H9 (cell line): ENCODE results near the gene TRIM37. TPM values are rescaled to one million over a fixed set of nuclear protein-coding genes. Genes with fewer than 3 reads are reported as not detected.

Experiments used
- DNase-seq: peaks from one replicate; pipeline ENCODE4 v3.0.0-alpha.2; 2017
- H2AFZ ChIP-seq: one replicate; pipeline ENCODE4 v1.6.1; 2013; ENCODE audit warnings: mild to moderate bottlenecking, low read length, control low read depth, moderate library complexity
- H2AK5ac ChIP-seq: 2 replicates; pipeline ENCODE4 v1.6.1; 2013; ENCODE audit warnings: low read length, control low read depth, mixed read lengths; ENCODE audit not compliant: insufficient read length
- H2BK120ac ChIP-seq: one replicate; pipeline ENCODE4 v1.6.1; 2013; ENCODE audit warnings: low read depth, mild to moderate bottlenecking, low read length, control low read depth, inconsistent platforms; ENCODE audit not compliant: poor library complexity, severe bottlenecking
- H2BK12ac ChIP-seq: 2 replicates; pipeline ENCODE4 v1.6.1; 2013; ENCODE audit warnings: low read length, control low read depth, mixed read lengths, low read depth; ENCODE audit not compliant: insufficient read length
- H2BK15ac ChIP-seq: 2 replicates; pipeline ENCODE4 v1.6.1; 2013; ENCODE audit warnings: low read depth, low read length, control low read depth
- H2BK20ac ChIP-seq: one replicate; pipeline ENCODE4 v1.6.1; 2013; ENCODE audit warnings: low read depth, mild to moderate bottlenecking, low read length, control low read depth, inconsistent platforms; ENCODE audit not compliant: poor library complexity, severe bottlenecking
- H2BK5ac ChIP-seq: 2 replicates; pipeline ENCODE4 v1.6.1; 2013; ENCODE audit warnings: low read length, control low read depth, mixed read lengths; ENCODE audit not compliant: insufficient read length
- H3K14ac ChIP-seq: 2 replicates; pipeline ENCODE4 v1.6.1; 2013; ENCODE audit warnings: low read length, control low read depth; ENCODE audit not compliant: insufficient read depth
- H3K18ac ChIP-seq: 2 replicates; pipeline ENCODE4 v1.6.1; 2013; ENCODE audit warnings: low read depth, mild to moderate bottlenecking, mixed read lengths, low read length, control low read depth; ENCODE audit not compliant: insufficient read length
- H3K23ac ChIP-seq: 2 replicates; pipeline ENCODE4 v1.6.1; 2013; ENCODE audit warnings: low read length, control low read depth, mixed read lengths, low read depth; ENCODE audit not compliant: insufficient read length
- H3K23me2 ChIP-seq: 2 replicates; pipeline ENCODE4 v1.6.1; 2013; ENCODE audit warnings: low read depth, mild to moderate bottlenecking, mixed read lengths, low read length, control low read depth; ENCODE audit not compliant: insufficient read length, poor library complexity, severe bottlenecking
- H3K27ac ChIP-seq: 2 replicates; pipeline ENCODE4 v1.5.1; 2013; ENCODE audit warnings: low read length, control low read depth, mixed read lengths, low read depth; ENCODE audit not compliant: insufficient read length
- H3K27me3 ChIP-seq: 2 replicates; pipeline ENCODE4 v1.6.1; 2013; ENCODE audit warnings: low read length, control low read depth, inconsistent platforms; ENCODE audit not compliant: insufficient read depth
- H3K4ac ChIP-seq: 2 replicates; pipeline ENCODE4 v1.6.1; 2013; ENCODE audit warnings: low read depth, mild to moderate bottlenecking, control low read depth, inconsistent platforms, low read length, moderate library complexity
- H3K4me1 ChIP-seq: 2 replicates; pipeline ENCODE4 v1.6.1; 2013; ENCODE audit warnings: low read length, control low read depth, inconsistent platforms; ENCODE audit not compliant: insufficient read depth
- H3K4me2 ChIP-seq: 2 replicates; pipeline ENCODE4 v1.6.1; 2013; ENCODE audit warnings: low read length, control low read depth, mixed read lengths; ENCODE audit not compliant: insufficient read length, insufficient read depth
- H3K56ac ChIP-seq: 2 replicates; pipeline ENCODE4 v1.6.1; 2013; ENCODE audit warnings: low read depth, mild to moderate bottlenecking, mixed read lengths, low read length, control low read depth; ENCODE audit not compliant: insufficient read length
- H3K79me1 ChIP-seq: 2 replicates; pipeline ENCODE4 v1.6.1; 2013; ENCODE audit warnings: low read depth, mild to moderate bottlenecking, moderate library complexity, low read length, control low read depth, inconsistent platforms; ENCODE audit not compliant: insufficient read depth, poor library complexity, severe bottlenecking
- H3K79me2 ChIP-seq: 2 replicates; pipeline ENCODE4 v1.6.1; 2013; ENCODE audit warnings: low read length, control low read depth, inconsistent platforms; ENCODE audit not compliant: insufficient read depth
- H3K9ac ChIP-seq: 2 replicates; pipeline ENCODE4 v1.6.1; 2013; ENCODE audit warnings: low read length, control low read depth, mixed read lengths; ENCODE audit not compliant: insufficient read length; ENCODE audit errors: extremely low read depth
- H3K9me3 ChIP-seq: one replicate; pipeline ENCODE4 v1.6.1; 2013; ENCODE audit warnings: low read depth, low read length, inconsistent platforms; ENCODE audit not compliant: control insufficient read depth
- H3T11ph ChIP-seq: one replicate; pipeline ENCODE4 v1.6.1; 2013; ENCODE audit warnings: mild to moderate bottlenecking, low read length, control low read depth, inconsistent platforms
- H4K20me1 ChIP-seq: one replicate; pipeline ENCODE4 v1.6.1; 2013; ENCODE audit not compliant: control insufficient read depth, insufficient read length, insufficient read depth
- H4K5ac ChIP-seq: 2 replicates; pipeline ENCODE4 v1.6.1; 2013; ENCODE audit warnings: low read depth, mild to moderate bottlenecking, mixed read lengths, low read length, control low read depth; ENCODE audit not compliant: insufficient read length
- H4K8ac ChIP-seq: replicated peaks from 2 replicates; pipeline ENCODE4 v1.6.1; 2013; ENCODE audit warnings: low read length, control low read depth, mixed read lengths, low read depth; ENCODE audit not compliant: insufficient read length
- H4K91ac ChIP-seq: 2 replicates; pipeline ENCODE4 v1.6.1; 2013; ENCODE audit warnings: low read depth, mild to moderate bottlenecking, moderate library complexity, mixed read lengths, low read length, control low read depth; ENCODE audit not compliant: insufficient read length
- H3K27ac Mint-ChIP-seq, 3 experiments: 2 replicates in 2 of 3; 3 replicates in 1 of 3; pipeline ENCODE4 v1.8.0; 2020 to 2021; ENCODE audit warnings: mixed read lengths in 3 of 3, mild to moderate bottlenecking in 1 of 3, moderate library complexity in 1 of 3
- H3K27me3 Mint-ChIP-seq: 2 replicates; pipeline ENCODE4 v1.8.0; 2021; ENCODE audit warnings: low read depth, mild to moderate bottlenecking, moderate library complexity, mixed read lengths
- H3K36me3 Mint-ChIP-seq, 3 experiments: 2 replicates in 2 of 3; 3 replicates in 1 of 3; pipeline ENCODE4 v1.8.0; 2020 to 2021; ENCODE audit warnings: low read depth in 3 of 3, mixed read lengths in 3 of 3; ENCODE audit not compliant: insufficient read depth in 1 of 3
- H3K4me1 Mint-ChIP-seq, 2 experiments: 2 replicates each; pipeline ENCODE4 v1.8.0; 2020; ENCODE audit warnings: mixed read lengths in 2 of 2
- H3K4me3 Mint-ChIP-seq, 2 experiments: 2 replicates in 1 of 2; 3 replicates in 1 of 2; pipeline ENCODE4 v1.8.0; 2020 to 2021; ENCODE audit warnings: mild to moderate bottlenecking in 2 of 2, mixed read lengths in 2 of 2, moderate library complexity in 1 of 2
- H3K9me3 Mint-ChIP-seq, 2 experiments: 2 replicates in 1 of 2; 3 replicates in 1 of 2; pipeline ENCODE4 v1.8.0; 2020; ENCODE audit warnings: mild to moderate bottlenecking in 2 of 2, mixed read lengths in 2 of 2, moderate library complexity in 1 of 2
- WGBS: extraction: QIAGEN DNeasy Blood & Tissue Kit; methylation state at CpG from one replicate; pipeline ENCODE4 v1.1.7; 2013; ENCODE audit warnings: missing lambda C conversion rate, low lambda C conversion rate, mixed read lengths; ENCODE audit not compliant: insufficient read length; ENCODE audit errors: extremely low coverage; 5-methylcytosine and 5-hydroxymethylcytosine counted together
- total RNA-seq: library from RNA; stranded (reverse); gene quantifications from 2 replicates; pipeline ENCODE4 v1.2.1, GENCODE V29; 2021
- TF ChIP-seq, protein P1 (sequence below): fragments of 200-600 bp; sonication (generic); conservative IDR thresholded peaks from 3 replicates; pipeline ENCODE4 v1.8.0; 2021; ENCODE audit warnings: antibody characterized with exemption, mild to moderate bottlenecking

The TRIM37 gene
- total RNA-seq, 1 experiment from 2014 or later, result 52.1 TPM

DNA sequence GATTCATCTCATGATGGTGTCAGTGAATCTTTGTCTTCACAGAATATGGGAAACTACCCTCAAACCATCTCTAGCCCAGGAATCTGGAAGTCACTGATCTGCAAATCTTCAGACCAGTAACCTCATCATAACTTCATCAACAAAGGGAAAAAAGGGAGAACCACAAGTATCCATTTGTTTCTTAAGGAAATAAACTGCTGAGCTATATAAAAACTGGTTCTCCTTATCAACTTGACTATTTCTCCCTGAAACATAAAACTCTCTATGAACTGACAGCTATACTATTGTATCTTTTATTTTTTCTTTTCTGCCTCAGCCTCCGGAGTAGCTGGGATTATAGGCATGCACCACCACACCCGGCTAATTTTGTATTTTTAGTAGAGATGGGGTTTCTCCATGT lies 39.3 kb downstream of the TRIM37 start:
- Histone ChIP-seq H4K8ac (no peak overlapping the region), H3K23ac (no peak overlapping the region), H3K23me2 (no peaks in the 10 kb centered on the region), H4K91ac (no peak overlapping the region), H4K20me1 (no peaks in the 10 kb centered on the region), H2AFZ (no peak overlapping the region), H3K4me2 (no peak overlapping the region), H3K27ac (no peak overlapping the region), H2BK20ac (no peak overlapping the region), H3K18ac (no peak overlapping the region), H3K79me1 (no peaks in the 10 kb centered on the region), H3K4ac (no peak overlapping the region), H2BK12ac (no peak overlapping the region), H3K9me3 (no peaks in the 10 kb centered on the region), H2BK120ac (no peak overlapping the region), H3T11ph (no peak overlapping the region), H3K27me3 (no peaks in the 10 kb centered on the region), H4K5ac (no peak overlapping the region), H3K4me1 (no peaks in the 10 kb centered on the region), H2BK5ac (no peak overlapping the region), H3K56ac (no peak overlapping the region), H3K79me2 (no peaks in the 10 kb centered on the region), H3K14ac (no peak overlapping the region), H2BK15ac (no peak overlapping the region), H2AK5ac (no peak overlapping the region), H3K9ac (no peak overlapping the region)
- no peak overlapping the region; a peak in 1 of 7 replicates for H3K27ac Mint-ChIP-seq
- H3K4me1 Mint-ChIP-seq, result no peaks in the 10 kb centered on the region
- peaks cover 12 to 44% (median 29%) of the 10 kb centered on the region in 3 experiments; a peak in 6 of 7 replicates for H3K36me3 Mint-ChIP-seq
- WGBS, result no CpG with 5 or more reads among the region's 2 CpGs
- DNase-seq, result no peak
- no peaks in the 10 kb centered on the region for H3K27me3 Mint-ChIP-seq
- no peak overlapping the region for H3K4me3 Mint-ChIP-seq
- H3K9me3 Mint-ChIP-seq, result no peaks in the 10 kb centered on the region
- TF ChIP-seq, protein P1, sequence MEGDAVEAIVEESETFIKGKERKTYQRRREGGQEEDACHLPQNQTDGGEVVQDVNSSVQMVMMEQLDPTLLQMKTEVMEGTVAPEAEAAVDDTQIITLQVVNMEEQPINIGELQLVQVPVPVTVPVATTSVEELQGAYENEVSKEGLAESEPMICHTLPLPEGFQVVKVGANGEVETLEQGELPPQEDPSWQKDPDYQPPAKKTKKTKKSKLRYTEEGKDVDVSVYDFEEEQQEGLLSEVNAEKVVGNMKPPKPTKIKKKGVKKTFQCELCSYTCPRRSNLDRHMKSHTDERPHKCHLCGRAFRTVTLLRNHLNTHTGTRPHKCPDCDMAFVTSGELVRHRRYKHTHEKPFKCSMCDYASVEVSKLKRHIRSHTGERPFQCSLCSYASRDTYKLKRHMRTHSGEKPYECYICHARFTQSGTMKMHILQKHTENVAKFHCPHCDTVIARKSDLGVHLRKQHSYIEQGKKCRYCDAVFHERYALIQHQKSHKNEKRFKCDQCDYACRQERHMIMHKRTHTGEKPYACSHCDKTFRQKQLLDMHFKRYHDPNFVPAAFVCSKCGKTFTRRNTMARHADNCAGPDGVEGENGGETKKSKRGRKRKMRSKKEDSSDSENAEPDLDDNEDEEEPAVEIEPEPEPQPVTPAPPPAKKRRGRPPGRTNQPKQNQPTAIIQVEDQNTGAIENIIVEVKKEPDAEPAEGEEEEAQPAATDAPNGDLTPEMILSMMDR, result no peak
